HG03103 (cell line): ENCODE data around the gene PTPN18.

ENCODE experiments used
- ATAC-seq: cut with Tn5 transposase; IDR thresholded peaks from one replicate; pipeline ENCODE4 v1.9.1; 2021; ENCODE audit warnings: low read depth; ENCODE audit not compliant: unreplicated experiment

PTPN18 gene

GRCh38 chr2:130339885-130340745 is 15.7 kb upstream of the PTPN18 start:
- no peak for ATAC-seq

GRCh38 chr2:130341562-130342019 is 14.3 kb upstream of the PTPN18 start:
- peak; percentile 4 for ATAC-seq

- ATAC-seq, result peak; percentile 65
These were observed 13.8 kb upstream of the PTPN18 start for GRCh38 chr2:130342020-130342532.

DNA sequence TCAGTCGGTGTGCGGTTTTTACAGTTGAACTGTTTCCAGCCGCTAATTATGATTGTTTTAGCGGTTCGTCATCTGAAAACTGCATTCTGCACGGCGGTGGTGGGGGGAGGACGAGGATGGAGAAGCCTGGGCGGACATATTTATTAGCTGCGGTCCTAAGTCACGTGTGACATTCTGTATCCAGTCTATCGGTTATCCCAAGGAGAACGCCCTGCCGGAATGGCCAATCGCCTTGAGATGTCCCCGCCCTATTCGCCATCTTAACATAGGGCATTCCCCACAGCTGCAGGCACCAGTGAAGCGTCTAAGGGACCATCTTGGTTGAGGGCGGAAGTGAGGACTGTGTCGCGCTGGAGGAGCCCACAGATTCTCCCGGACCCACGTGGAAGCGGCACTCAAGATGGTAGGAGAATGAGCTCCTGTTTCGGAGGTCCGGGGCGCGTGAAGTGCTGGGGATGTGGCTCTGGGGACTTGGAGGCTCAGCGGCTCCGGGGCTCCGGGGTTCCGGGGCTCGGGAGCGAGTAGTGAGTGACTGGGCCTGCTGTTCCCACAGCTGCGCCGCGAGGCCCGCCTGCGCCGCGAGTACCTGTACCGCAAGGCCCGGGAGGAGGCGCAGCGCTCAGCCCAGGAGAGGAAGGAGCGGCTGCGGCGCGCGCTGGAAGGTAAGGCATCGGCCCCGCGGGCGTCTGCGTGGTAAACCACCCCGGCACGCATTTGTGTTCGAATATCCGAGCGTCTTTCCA is 13.2 kb upstream of the PTPN18 start, which contains the start of gene IMP4:
Gene IMP4 (plus strand): TSS at position 365 of the 743 bp plus-strand sequence. CDS start 36 bp downstream, at position 401.
- peak; percentile 79 for ATAC-seq

- no peak for ATAC-seq
These were observed 11.3 kb upstream of the PTPN18 start for GRCh38 chr2:130344578-130344977.

GRCh38 chr2:130345091-130345490 is 10.8 kb upstream of the PTPN18 start:
- no peak for ATAC-seq

DNA sequence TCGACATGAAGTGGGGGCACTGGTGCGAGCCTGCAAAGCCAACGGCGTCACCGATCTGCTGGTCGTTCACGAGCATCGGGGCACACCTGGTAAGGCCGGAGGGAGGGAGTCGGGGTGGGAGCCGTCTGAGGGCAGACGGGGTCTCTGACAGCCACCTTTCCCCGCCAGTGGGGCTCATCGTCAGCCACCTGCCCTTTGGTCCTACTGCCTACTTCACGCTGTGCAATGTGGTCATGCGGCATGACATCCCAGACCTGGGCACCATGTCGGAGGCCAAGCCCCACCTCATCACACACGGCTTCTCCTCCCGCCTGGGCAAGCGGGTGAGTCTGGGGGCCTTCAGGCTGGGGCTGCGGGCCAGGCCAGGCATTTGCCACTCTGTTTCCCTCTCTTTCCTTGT is 10.2 kb upstream of the PTPN18 start:
- no peak for ATAC-seq

DNA sequence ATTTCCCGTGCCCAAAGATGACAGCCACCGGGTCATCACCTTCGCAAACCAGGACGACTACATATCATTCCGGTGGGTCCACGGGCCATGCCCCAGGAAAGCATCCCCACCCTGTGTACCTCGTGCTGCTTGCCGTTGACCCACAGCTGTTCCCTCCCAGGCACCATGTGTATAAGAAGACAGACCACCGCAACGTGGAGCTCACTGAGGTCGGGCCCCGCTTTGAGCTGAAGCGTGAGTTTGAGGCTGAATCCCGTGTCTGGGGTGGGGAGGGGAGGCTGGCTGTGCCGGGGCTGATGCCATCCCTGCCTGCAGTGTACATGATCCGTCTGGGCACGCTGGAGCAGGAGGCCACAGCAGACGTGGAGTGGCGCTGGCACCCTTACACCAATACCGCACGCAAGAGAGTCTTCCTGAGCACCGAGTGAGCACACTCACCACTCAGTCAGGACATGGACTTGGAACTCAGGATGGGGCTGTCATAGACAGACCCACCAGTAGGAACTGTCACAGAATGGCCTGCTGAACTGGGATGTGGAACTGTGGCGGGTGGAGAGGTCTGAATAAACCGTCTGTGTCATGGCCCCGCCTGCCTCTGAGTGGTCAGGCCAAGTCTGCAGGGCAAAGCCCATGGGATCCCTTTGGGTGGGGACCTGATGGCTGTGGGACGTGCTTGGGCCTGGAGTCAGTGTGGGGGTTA is 9.7 kb upstream of the PTPN18 start:
- ATAC-seq, result no peak

DNA sequence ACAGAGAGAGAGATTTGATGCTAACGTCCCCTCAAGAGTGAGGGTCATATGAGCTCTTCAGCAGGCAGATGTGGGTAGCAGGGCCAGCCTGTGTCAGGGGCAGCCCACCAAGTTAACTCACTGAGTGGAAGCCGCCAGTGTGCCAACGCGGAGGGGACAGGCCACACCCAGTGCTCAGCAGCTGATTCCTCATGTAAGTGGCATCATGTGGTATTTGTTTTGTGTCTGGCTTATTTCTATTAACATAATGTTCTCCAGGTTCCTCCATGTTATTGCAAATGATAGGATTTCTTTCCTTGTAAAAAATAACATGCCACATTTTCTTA is 9.2 kb upstream of the PTPN18 start:
- no peak for ATAC-seq

GRCh38 chr2:130347220-130347925 is 8.5 kb upstream of the PTPN18 start:
- ATAC-seq, result no peak

DNA sequence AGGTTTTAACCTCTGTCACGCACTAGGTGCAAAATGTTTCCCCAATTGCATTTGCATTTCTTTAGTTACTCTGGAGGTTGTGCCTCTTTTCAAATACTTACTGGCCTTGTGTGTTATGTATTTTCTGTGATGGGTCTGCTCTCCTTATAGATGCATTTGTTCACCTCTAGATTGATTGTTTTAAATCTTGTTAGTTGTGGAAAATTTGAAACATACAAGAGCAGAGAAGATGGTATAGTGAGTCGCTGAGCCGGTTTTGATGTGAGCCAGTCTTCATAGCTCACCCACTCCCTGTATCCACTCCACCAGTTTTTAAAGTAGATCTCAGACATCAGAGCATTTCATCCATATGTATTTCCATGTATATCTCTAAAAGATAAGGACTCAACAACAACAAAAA is 6.7 kb upstream of the PTPN18 start:
- no peak for ATAC-seq

DNA sequence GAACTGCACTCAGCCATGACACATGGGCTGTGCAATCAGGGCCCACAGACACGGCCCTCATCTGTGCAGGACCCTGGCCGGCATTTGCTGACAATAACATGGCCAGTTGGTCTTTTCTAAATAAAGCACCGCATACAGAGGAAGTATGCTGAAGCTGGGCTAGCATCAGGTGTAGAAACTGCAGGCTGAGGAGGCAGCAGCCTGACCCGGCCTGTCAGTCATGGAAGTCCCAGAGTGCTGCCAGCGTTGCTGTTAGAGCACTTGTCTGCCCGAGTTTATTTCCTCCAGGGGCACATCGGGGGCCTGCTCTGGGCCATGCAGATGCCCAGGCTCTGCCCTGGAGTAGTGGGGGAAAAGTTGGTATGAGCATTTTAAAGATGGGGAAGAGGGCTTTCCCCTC is 4.1 kb upstream of the PTPN18 start:
- no peak for ATAC-seq

DNA sequence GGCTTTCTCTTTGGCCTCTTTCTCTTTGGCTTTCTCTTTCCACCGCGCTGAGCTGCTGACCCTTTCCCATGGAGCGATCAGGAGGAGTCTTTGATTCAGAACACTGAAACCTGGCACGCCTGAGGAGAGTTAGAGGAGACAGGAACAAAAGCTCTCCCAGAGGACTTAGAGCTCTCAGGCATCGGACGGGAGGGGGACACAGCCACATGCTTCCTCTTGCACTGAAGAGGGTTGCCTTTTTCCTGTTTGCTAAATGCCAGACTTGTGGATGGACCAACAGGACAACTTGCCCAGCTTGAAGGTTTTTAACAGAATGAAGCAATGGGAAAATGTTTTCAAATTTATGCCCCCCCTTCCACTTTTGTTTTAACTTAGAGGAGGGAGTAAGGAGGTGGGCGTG is 3.6 kb upstream of the PTPN18 start:
- ATAC-seq, result no peak

- no peak for ATAC-seq
These were observed 2.3 kb upstream of the PTPN18 start for GRCh38 chr2:130353291-130354138.

GRCh38 chr2:130354139-130354428 is 1.8 kb upstream of the PTPN18 start:
- no peak for ATAC-seq

DNA sequence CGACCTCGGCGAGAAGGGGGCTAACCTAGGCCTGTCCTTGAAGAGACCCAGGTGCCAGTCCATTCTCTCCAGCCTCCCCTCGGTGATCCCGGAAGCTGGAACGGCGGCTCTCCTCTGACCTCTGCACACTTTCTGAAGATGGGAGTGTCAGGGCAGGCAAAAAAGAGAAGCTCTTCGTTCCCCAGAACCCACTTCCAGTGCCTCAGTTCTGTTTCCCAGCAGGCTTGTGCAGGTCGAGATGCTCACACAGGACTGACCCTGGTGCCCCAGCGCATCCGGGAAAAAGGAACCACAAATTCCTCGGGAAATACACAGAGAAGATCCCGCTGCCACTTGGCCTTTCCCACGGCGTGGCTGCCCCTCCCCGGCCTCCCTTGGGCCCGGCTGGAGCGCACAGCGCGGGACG is 681 bp upstream of the PTPN18 start:
- ATAC-seq, result no peak

GRCh38 chr2:130357864-130358263 is 2.0 kb downstream of the PTPN18 start:
- no peak for ATAC-seq

- no peak for ATAC-seq
These were observed 2.8 kb downstream of the PTPN18 start for GRCh38 chr2:130358420-130359350.

- ATAC-seq, result no peak
These were observed 3.6 kb downstream of the PTPN18 start for GRCh38 chr2:130359466-130359865.
